Urinary bladder (tissue), 4 donors: ENCODE results near the gene PRIMA1. TPM values are rescaled to one million over a fixed set of nuclear protein-coding genes. Genes with fewer than 3 reads are reported as not detected.

Experiments
- DNase-seq: peaks from one replicate; pipeline ENCODE4 v3.0.0-alpha.2; 2015; ENCODE audit errors: extremely low spot score
- H3K27ac ChIP-seq: one replicate; pipeline ENCODE4 v1.5.1; 2013; ENCODE audit warnings: low read depth, mild to moderate bottlenecking, moderate library complexity
- H3K36me3 ChIP-seq: one replicate; pipeline ENCODE4 v1.6.1; 2013; ENCODE audit warnings: mild to moderate bottlenecking, moderate library complexity; ENCODE audit not compliant: insufficient read depth
- H3K4me1 ChIP-seq: one replicate; pipeline ENCODE4 v1.6.1; 2013; ENCODE audit warnings: mild to moderate bottlenecking, moderate library complexity; ENCODE audit not compliant: insufficient read depth
- H3K4me3 ChIP-seq: one replicate; pipeline ENCODE4 v1.5.1; 2013; ENCODE audit warnings: low read depth, low read length
- WGBS: extraction: QIAGEN DNeasy Blood & Tissue Kit; methylation state at CpG from one replicate; pipeline ENCODE4 v1.1.7; 2013; 5-methylcytosine and 5-hydroxymethylcytosine counted together
- polyA plus RNA-seq: library from polyadenylated mRNA; stranded (reverse); fragments of 200-250 nt; gene quantifications from one replicate; pipeline ENCODE4 v1.2.3, GENCODE V29; 2013
- total RNA-seq: library from RNA; depleted of rRNA; stranded (reverse); fragments of >200 nt; gene quantifications from one replicate; pipeline ENCODE4 v1.2.3, GENCODE V29; 2014
- donor health status: healthy with polysubstance abuse.
- donor health status: healthy.

The PRIMA1 gene
- total and polyA plus RNA-seq, 2 donors = 1.3 to 17.4 TPM

GRCh38 chr14:93759719-93760307, 28.5 kb downstream of the PRIMA1 start:
- H3K4me1 ChIP-seq = no peaks in the 10 kb centered on the region
- no peak overlapping the region for H3K27ac ChIP-seq
- no peak overlapping the region for H3K4me3 ChIP-seq
- 20% methylated on average over 15 of the region's 15 CpGs for WGBS
- no peaks in the 10 kb centered on the region for H3K36me3 ChIP-seq
- DNase-seq = no peak

- 76% methylated on average over 12 of the region's 12 CpGs for WGBS
- Histone ChIP-seq H3K4me1 (no peaks in the 10 kb centered on the region), H3K4me3 (no peak overlapping the region), H3K27ac (no peak overlapping the region), H3K36me3 (no peaks in the 10 kb centered on the region)
- DNase-seq = no peak
Observed at GRCh38 chr14:93757206-93757605, 31.1 kb downstream of the PRIMA1 start.

DNA sequence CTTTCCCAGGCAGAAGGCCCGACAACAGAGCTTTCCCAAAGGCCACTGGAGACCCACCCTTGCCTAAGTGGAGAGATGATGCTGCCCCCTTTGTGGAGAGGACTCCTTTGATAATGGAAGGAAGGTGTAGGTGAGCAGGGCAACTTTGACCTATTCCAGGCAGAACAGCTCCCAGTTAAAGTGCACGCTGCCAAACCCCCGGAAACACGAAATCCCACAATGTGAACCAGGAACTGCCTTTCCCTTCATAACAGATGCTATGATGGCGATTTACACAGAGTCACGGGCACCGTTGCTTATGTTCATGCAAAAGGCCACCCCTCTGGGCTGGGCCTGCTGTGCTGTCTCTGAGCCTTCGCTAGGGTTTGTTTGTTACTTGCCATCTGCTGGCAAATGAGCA, 34.6 kb downstream of the PRIMA1 start:
- no peak overlapping the region for H3K27ac ChIP-seq
- no peak overlapping the region for H3K4me3 ChIP-seq
- DNase-seq = no peak
- no peaks in the 10 kb centered on the region for H3K4me1 ChIP-seq
- H3K36me3 ChIP-seq = no peaks in the 10 kb centered on the region
- 91% methylated on average over 8 of the region's 8 CpGs for WGBS

GRCh38 chr14:93752980-93753561, 35.2 kb downstream of the PRIMA1 start:
- Histone ChIP-seq H3K4me3 (no peak overlapping the region), H3K36me3 (no peaks in the 10 kb centered on the region), H3K27ac (no peak overlapping the region), H3K4me1 (no peaks in the 10 kb centered on the region)
- DNase-seq = no peak
- 74% methylated on average over 4 of the region's 4 CpGs for WGBS

DNA sequence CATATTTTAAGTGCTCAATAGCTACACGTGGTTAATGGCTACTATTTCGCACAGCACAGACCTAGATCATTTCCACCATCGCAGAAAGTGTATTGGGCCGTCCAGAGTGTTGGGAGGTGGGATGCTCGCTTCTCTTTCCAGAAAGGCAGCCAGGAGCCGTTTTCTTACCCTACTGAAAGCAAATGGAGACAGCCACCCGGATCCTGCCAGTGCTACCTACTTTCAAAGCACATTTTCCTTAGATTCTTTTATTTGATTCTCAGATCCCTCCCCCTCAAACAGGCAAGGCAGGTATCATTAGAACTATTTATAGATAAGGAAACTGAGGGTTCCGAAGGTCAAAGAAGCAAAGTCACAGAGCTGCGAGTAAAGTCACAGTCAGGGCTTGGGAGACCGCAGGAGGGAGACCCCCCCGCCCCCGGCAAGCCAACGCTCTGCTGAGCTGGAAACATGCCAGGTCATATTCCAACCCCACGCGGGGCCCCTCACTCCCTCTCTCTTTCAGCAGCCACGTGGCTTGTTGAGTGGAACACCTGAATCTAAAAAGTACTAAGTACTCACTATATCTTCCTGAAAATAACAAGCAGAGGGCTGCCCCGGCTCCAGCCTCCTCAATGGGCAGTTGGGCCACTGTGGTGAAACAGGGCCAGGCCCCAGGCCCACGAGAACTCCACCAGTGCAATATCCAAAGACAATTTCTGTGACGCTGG, 36.2 kb downstream of the PRIMA1 start:
- no peaks in the 10 kb centered on the region for H3K4me1 ChIP-seq
- DNase-seq = no peak
- H3K4me3 ChIP-seq = no peak overlapping the region
- H3K36me3 ChIP-seq = no peaks in the 10 kb centered on the region
- WGBS = 65% methylated on average over 19 of the region's 19 CpGs
- no peak overlapping the region for H3K27ac ChIP-seq

DNA sequence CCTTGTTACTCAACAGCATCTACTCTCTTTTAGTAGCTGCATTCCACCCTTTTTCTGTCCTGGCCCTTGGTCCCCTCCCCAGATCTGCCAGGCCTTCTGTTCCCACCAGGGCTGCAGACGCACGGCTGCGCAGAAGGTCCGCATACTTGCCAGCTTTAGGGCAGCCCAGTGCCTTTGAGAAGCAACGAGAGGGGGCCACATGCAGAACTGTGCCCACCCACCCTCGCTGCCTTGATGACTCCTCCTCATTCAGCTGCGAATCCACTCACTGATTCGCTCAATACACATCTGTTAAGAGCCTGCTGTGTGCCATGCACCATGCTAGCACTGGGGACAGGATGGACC, 39.2 kb downstream of the PRIMA1 start:
- WGBS = 92% methylated on average over 8 of the region's 8 CpGs
- no peaks in the 10 kb centered on the region for H3K36me3 ChIP-seq
- no peaks in the 10 kb centered on the region for H3K4me1 ChIP-seq
- no peak overlapping the region for H3K27ac ChIP-seq
- H3K4me3 ChIP-seq = no peak overlapping the region
- no peak for DNase-seq

GRCh38 chr14:93748208-93749075, 39.8 kb downstream of the PRIMA1 start:
- DNase-seq = no peak
- Histone ChIP-seq H3K4me1 (no peaks in the 10 kb centered on the region), H3K4me3 (no peak overlapping the region), H3K27ac (no peak overlapping the region), H3K36me3 (no peaks in the 10 kb centered on the region)
- 75% methylated on average over 25 of the region's 25 CpGs for WGBS

GRCh38 chr14:93747560-93747959, 40.7 kb downstream of the PRIMA1 start:
- no peak overlapping the region for H3K4me3 ChIP-seq

DNA sequence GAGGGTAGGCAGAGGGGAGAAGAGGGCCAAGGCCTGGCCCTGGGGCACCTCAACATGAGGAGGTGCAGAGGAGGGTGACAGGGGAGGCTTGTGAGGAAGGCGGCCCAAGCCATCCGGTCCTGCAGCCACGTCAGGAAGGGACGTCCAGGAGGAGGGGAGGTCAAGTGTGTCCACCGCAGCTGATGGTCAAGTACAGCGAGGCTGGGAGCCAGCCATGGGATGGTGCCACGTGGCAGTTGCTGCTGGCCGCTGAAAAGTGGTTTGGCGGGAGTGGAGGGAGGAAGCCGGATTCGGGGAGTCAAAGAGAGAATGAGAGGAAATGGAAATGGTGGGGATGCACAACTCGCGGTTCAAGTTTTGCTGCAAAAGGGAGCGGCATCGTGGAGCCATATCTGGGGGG, 41.2 kb downstream of the PRIMA1 start:
- Histone ChIP-seq H3K36me3 (no peaks in the 10 kb centered on the region), H3K4me3 (no peak overlapping the region), H3K27ac (no peak overlapping the region), H3K4me1 (no peaks in the 10 kb centered on the region)
- no peak for DNase-seq
- WGBS = 87% methylated on average over 15 of the region's 15 CpGs

More at GRCh38 chr14:93747560-93747959, 40.7 kb downstream of the PRIMA1 start:
- Histone ChIP-seq H3K27ac (no peak overlapping the region), H3K36me3 (no peaks in the 10 kb centered on the region), H3K4me1 (no peaks in the 10 kb centered on the region)
- WGBS = 97% methylated on average over 1 of the region's 1 CpG
- DNase-seq = no peak

GRCh38 chr14:93745603-93746273, 42.5 kb downstream of the PRIMA1 start:
- WGBS = 77% methylated on average over 13 of the region's 13 CpGs
- Histone ChIP-seq H3K4me3 (no peak overlapping the region), H3K36me3 (no peaks in the 10 kb centered on the region), H3K27ac (no peak overlapping the region), H3K4me1 (no peaks in the 10 kb centered on the region)
- no peak for DNase-seq

- Histone ChIP-seq H3K4me1 (no peaks in the 10 kb centered on the region), H3K4me3 (no peak overlapping the region), H3K27ac (no peak overlapping the region), H3K36me3 (no peaks in the 10 kb centered on the region)
- DNase-seq = no peak
- 69% methylated on average over 8 of the region's 8 CpGs for WGBS
Observed at GRCh38 chr14:93744876-93745275, 43.4 kb downstream of the PRIMA1 start.

DNA sequence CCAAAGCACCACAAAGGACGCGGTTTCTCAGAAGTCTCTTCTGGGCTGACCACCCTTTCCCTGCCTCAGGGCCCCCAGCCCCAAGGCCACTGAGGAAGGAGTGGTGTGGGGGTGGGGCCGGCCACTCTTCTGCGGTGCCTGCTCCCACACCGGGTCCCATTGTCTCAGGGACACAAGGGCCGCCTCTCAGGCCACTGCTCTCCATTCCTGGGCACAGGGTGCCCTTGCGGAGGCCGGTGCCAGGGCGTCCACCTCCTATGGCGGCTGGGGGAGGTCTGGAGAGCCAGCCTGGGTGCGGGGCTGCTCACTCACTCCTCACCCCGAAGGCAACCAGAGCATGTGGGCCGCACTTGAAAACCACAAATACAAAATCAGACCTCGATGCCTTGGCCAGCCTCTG, 44.1 kb downstream of the PRIMA1 start:
- Histone ChIP-seq H3K4me3 (no peak overlapping the region), H3K27ac (no peak overlapping the region), H3K36me3 (no peaks in the 10 kb centered on the region), H3K4me1 (no peaks in the 10 kb centered on the region)
- no peak for DNase-seq
- 81% methylated on average over 14 of the region's 14 CpGs for WGBS

GRCh38 chr14:93743270-93744060, 44.8 kb downstream of the PRIMA1 start:
- H3K4me1 ChIP-seq = no peaks in the 10 kb centered on the region
- H3K27ac ChIP-seq = no peak overlapping the region
- no peak for DNase-seq
- H3K4me3 ChIP-seq = no peak overlapping the region
- 86% methylated on average over 26 of the region's 26 CpGs for WGBS
- no peaks in the 10 kb centered on the region for H3K36me3 ChIP-seq
